ENCODE results near the gene ATAD1.

Gene ATAD1

GRCh38 chr10:87712913-87713616 is 105.0 kb downstream of the ATAD1 start:
- H3F3A ChIP-seq (ENCODE audit: low read depth), result no peaks in the 10 kb centered on the region
- no peaks in the 10 kb centered on the region for H3K9me3 ChIP-seq (ENCODE audit: insufficient read depth, low read depth, low read length)
- H4K20me1 ChIP-seq (ENCODE audit: insufficient read depth, low read length, poor library complexity, severe bottlenecking), result no peaks in the 10 kb centered on the region
- no peak overlapping the region for H2AFZ ChIP-seq (ENCODE audit: low read length)
- H3K9me2 ChIP-seq (replicated peaks; ENCODE audit: low read depth, low read length), result no peaks in the 10 kb centered on the region
- no peaks in the 10 kb centered on the region for H3K79me2 ChIP-seq (ENCODE audit: insufficient read depth, low read length)
- H3K4me1 ChIP-seq (ENCODE audit: insufficient read depth, low read length, poor library complexity, severe bottlenecking), result peaks cover 7% of the 10 kb centered on the region
- TF ChIP-seq EZH2phosphoT487 (IDR thresholded peaks at IDR 0.05; ENCODE audit: borderline replicate concordance), result no peak
- no peak for TF ChIP-seq CTCF (conservative IDR thresholded peaks at IDR 0.05; ENCODE audit: low read length)
- no peak overlapping the region for H3K4me2 ChIP-seq (ENCODE audit: low read depth, low read length, poor library complexity, severe bottlenecking)
- no peaks in the 10 kb centered on the region for H3K27me3 ChIP-seq (ENCODE audit: insufficient read depth, low read length, poor library complexity, severe bottlenecking)
- no peak overlapping the region for H3K9ac ChIP-seq (ENCODE audit: low read depth, low read length, poor library complexity, severe bottlenecking)
- H3K36me3 ChIP-seq (ENCODE audit: insufficient read depth, low read length), result no peaks in the 10 kb centered on the region
- no peak overlapping the region for H3K4me3 ChIP-seq (ENCODE audit: low read length, poor library complexity, severe bottlenecking)

- no peaks in the 10 kb centered on the region for H3K36me3 ChIP-seq (ENCODE audit: insufficient read depth, low read length)
- no peak overlapping the region for H3K4me3 ChIP-seq (ENCODE audit: low read length, poor library complexity, severe bottlenecking)
- H3K9me2 ChIP-seq (replicated peaks; ENCODE audit: low read depth, low read length), result no peaks in the 10 kb centered on the region
- no peak for TF ChIP-seq EZH2phosphoT487 (IDR thresholded peaks at IDR 0.05; ENCODE audit: borderline replicate concordance)
- no peaks in the 10 kb centered on the region for H3F3A ChIP-seq (ENCODE audit: low read depth)
- no peaks in the 10 kb centered on the region for H3K4me1 ChIP-seq (ENCODE audit: insufficient read depth, low read length, poor library complexity, severe bottlenecking)
- H4K20me1 ChIP-seq (ENCODE audit: insufficient read depth, low read length, poor library complexity, severe bottlenecking), result no peaks in the 10 kb centered on the region
- no peak overlapping the region for H3K4me2 ChIP-seq (ENCODE audit: low read depth, low read length, poor library complexity, severe bottlenecking)
- no peak overlapping the region for H2AFZ ChIP-seq (ENCODE audit: low read length)
- no peaks in the 10 kb centered on the region for H3K9me3 ChIP-seq (ENCODE audit: insufficient read depth, low read depth, low read length)
- H3K27me3 ChIP-seq (ENCODE audit: insufficient read depth, low read length, poor library complexity, severe bottlenecking), result no peaks in the 10 kb centered on the region
- H3K9ac ChIP-seq (ENCODE audit: low read depth, low read length, poor library complexity, severe bottlenecking), result no peak overlapping the region
- no peaks in the 10 kb centered on the region for H3K79me2 ChIP-seq (ENCODE audit: insufficient read depth, low read length)
Observed at GRCh38 chr10:87707254-87707653, 110.8 kb downstream of the ATAD1 start.

- Histone ChIP-seq H3K36me3 (ENCODE audit: insufficient read depth, low read length) (no peaks in the 10 kb centered on the region), H3K27me3 (ENCODE audit: insufficient read depth, low read length, poor library complexity, severe bottlenecking) (no peaks in the 10 kb centered on the region), H3K9me2 (replicated peaks; ENCODE audit: low read depth, low read length) (no peaks in the 10 kb centered on the region), H3K4me2 (ENCODE audit: low read depth, low read length, poor library complexity, severe bottlenecking) (no peak overlapping the region), H2AFZ (ENCODE audit: low read length) (no peak overlapping the region), H4K20me1 (ENCODE audit: insufficient read depth, low read length, poor library complexity, severe bottlenecking) (no peaks in the 10 kb centered on the region), H3F3A (ENCODE audit: low read depth) (no peaks in the 10 kb centered on the region), H3K9ac (ENCODE audit: low read depth, low read length, poor library complexity, severe bottlenecking) (no peak overlapping the region), H3K4me3 (ENCODE audit: low read length, poor library complexity, severe bottlenecking) (no peak overlapping the region), H3K79me2 (ENCODE audit: insufficient read depth, low read length) (no peaks in the 10 kb centered on the region), H3K9me3 (ENCODE audit: insufficient read depth, low read depth, low read length) (no peaks in the 10 kb centered on the region), H3K4me1 (ENCODE audit: insufficient read depth, low read length, poor library complexity, severe bottlenecking) (no peaks in the 10 kb centered on the region)
- TF ChIP-seq EZH2phosphoT487 (IDR thresholded peaks at IDR 0.05; ENCODE audit: borderline replicate concordance), result no peak
- no peak for TF ChIP-seq CTCF (conservative IDR thresholded peaks at IDR 0.05; ENCODE audit: low read length)
Observed at GRCh38 chr10:87706731-87707130, 111.3 kb downstream of the ATAD1 start.

- H3K4me2 ChIP-seq (ENCODE audit: low read depth, low read length, poor library complexity, severe bottlenecking), result no peak overlapping the region
- H3K79me2 ChIP-seq (ENCODE audit: insufficient read depth, low read length), result no peaks in the 10 kb centered on the region
- H3K27me3 ChIP-seq (ENCODE audit: insufficient read depth, low read length, poor library complexity, severe bottlenecking), result no peaks in the 10 kb centered on the region
- no peak overlapping the region for H3K9ac ChIP-seq (ENCODE audit: low read depth, low read length, poor library complexity, severe bottlenecking)
- no peak overlapping the region for H3K4me3 ChIP-seq (ENCODE audit: low read length, poor library complexity, severe bottlenecking)
- TF ChIP-seq EZH2phosphoT487 (IDR thresholded peaks at IDR 0.05; ENCODE audit: borderline replicate concordance) (no peak), CTCF (conservative IDR thresholded peaks at IDR 0.05; ENCODE audit: low read length) (no peak)
- H3K4me1 ChIP-seq (ENCODE audit: insufficient read depth, low read length, poor library complexity, severe bottlenecking), result no peaks in the 10 kb centered on the region
- H3F3A ChIP-seq (ENCODE audit: low read depth), result no peaks in the 10 kb centered on the region
- no peaks in the 10 kb centered on the region for H3K9me3 ChIP-seq (ENCODE audit: insufficient read depth, low read depth, low read length)
- H2AFZ ChIP-seq (ENCODE audit: low read length), result no peak overlapping the region
- no peaks in the 10 kb centered on the region for H3K9me2 ChIP-seq (replicated peaks; ENCODE audit: low read depth, low read length)
- H4K20me1 ChIP-seq (ENCODE audit: insufficient read depth, low read length, poor library complexity, severe bottlenecking), result no peaks in the 10 kb centered on the region
- H3K36me3 ChIP-seq (ENCODE audit: insufficient read depth, low read length), result no peaks in the 10 kb centered on the region
Observed at GRCh38 chr10:87705339-87705738, 112.7 kb downstream of the ATAD1 start.
